ENCODE data around the gene GRIA2. TPM values are rescaled to one million over a fixed set of nuclear protein-coding genes. Genes with fewer than 3 reads are reported as not detected.
A peak's percentile ranks its signal among the peaks of the same experiment; 100 is the strongest.
"Not testable (repeated sequence)": the region's sequence is repeated elsewhere in the genome, so short reads cannot be mapped to it uniquely, and the experiment has no call there.

Gene GRIA2
- total RNA-seq: 1 to 10 TPM in 1 of 4 donors, under 1 TPM in 2, not detected in 1; 0.09 to 3.0 (median 0.15) TPM
- polyA plus RNA-seq: under 1 TPM in 1 of 3 donors, not detected in 2; 0.09 TPM
- long read RNA-seq, donor 1: 0 reads
- long read RNA-seq, donor 2: 0 reads

GRCh38 chr4:157220371-157220881 is at the start of gene GRIA2:
GRIA2 (plus strand) TSS chr4:157220728; CDS start chr4:157221043, 315 bp downstream.
- WGBS, 3 donors: 2 to 4% (median 2%) methylated on average over 29 to 57 of the region's 57 CpGs
- Histone ChIP-seq H3K27me3 (ENCODE audit: insufficient read depth in 3 of 3, low read length in 2 of 3) (peaks cover 4 to 63% (median 16%) of the 10 kb centered on the region in 3 donors), H3K36me3 (ENCODE audit: insufficient read depth in 1 of 2, low read depth in 1 of 2) (no peaks in the 10 kb centered on the region), H3K9me3 (no peaks in the 10 kb centered on the region), H3K4me1 (peaks cover 13% of the 10 kb centered on the region), H3K27ac (no peak within 1 kb of the TSS), H3K4me3 (peak within 1 kb of the TSS; percentile 43)
- ATAC-seq: peak; percentile 54 to 83 (median 76)
- intact Hi-C loops (cut with DNase I): no loop called here
- TF ChIP-seq CTCF (IDR thresholded peaks at IDR 0.05): no peak
- DNase-seq: peak; percentile 51 to 58

GRCh38 chr4:157172011-157172410 is 48.5 kb upstream of the GRIA2 start:
- Histone ChIP-seq H3K4me3 (no peak overlapping the region), H3K36me3 (ENCODE audit: insufficient read depth in 1 of 2, low read depth in 1 of 2) (no peaks in the 10 kb centered on the region), H3K27ac (no peak overlapping the region), H3K4me1 (no peaks in the 10 kb centered on the region), H3K9me3 (no peaks in the 10 kb centered on the region), H3K27me3 (ENCODE audit: insufficient read depth in 3 of 3, low read length in 2 of 3) (no peaks in the 10 kb centered on the region)
- DNase-seq (no peak), ATAC-seq (no peak)
- intact Hi-C loops (cut with DNase I): no loop called here
- TF ChIP-seq CTCF (IDR thresholded peaks at IDR 0.05): no peak
- 37 to 43% (median 40%) methylated on average over 3 of the region's 3 CpGs for WGBS, 3 donors

- ATAC-seq; H3K27ac ChIP-seq; H3K36me3 ChIP-seq (ENCODE audit: insufficient read depth in 1 of 2, low read depth in 1 of 2); intact Hi-C loops (cut with DNase I); DNase-seq; H3K4me3 ChIP-seq; H3K4me1 ChIP-seq; H3K9me3 ChIP-seq; H3K27me3 ChIP-seq (ENCODE audit: insufficient read depth in 3 of 3, low read length in 2 of 3): not testable (repeated sequence)
- WGBS, 3 donors: 88 to 93% (median 89%) methylated on average over 10 to 14 of the region's 14 CpGs
Measured at GRCh38 chr4:157180268-157180667, 40.3 kb upstream of the GRIA2 start.

GRCh38 chr4:157184300-157184699 is 36.2 kb upstream of the GRIA2 start:
- no peak overlapping the region for H3K27ac ChIP-seq
- H3K36me3 ChIP-seq (ENCODE audit: insufficient read depth in 1 of 2, low read depth in 1 of 2): no peaks in the 10 kb centered on the region
- ATAC-seq: no peak
- no peak for DNase-seq
- TF ChIP-seq CTCF (IDR thresholded peaks at IDR 0.05): no peak
- WGBS, 3 donors: 88 to 97% (median 95%) methylated on average over 1 of the region's 1 CpG
- no peaks in the 10 kb centered on the region for H3K4me1 ChIP-seq
- intact Hi-C loops (cut with DNase I): no loop called here
- no peaks in the 10 kb centered on the region for H3K27me3 ChIP-seq (ENCODE audit: insufficient read depth in 3 of 3, low read length in 2 of 3)
- H3K9me3 ChIP-seq: peaks cover 4% of the 10 kb centered on the region
- H3K4me3 ChIP-seq: no peak overlapping the region

GRCh38 chr4:157185363-157185762 is 35.2 kb upstream of the GRIA2 start:
- intact Hi-C loops (cut with DNase I): no loop called here
- ATAC-seq (no peak), DNase-seq (no peak)
- H3K4me3 ChIP-seq: no peak overlapping the region
- peaks cover 4% of the 10 kb centered on the region for H3K9me3 ChIP-seq
- no peaks in the 10 kb centered on the region for H3K27me3 ChIP-seq (ENCODE audit: insufficient read depth in 3 of 3, low read length in 2 of 3)
- TF ChIP-seq CTCF (IDR thresholded peaks at IDR 0.05): no peak
- H3K4me1 ChIP-seq: no peaks in the 10 kb centered on the region
- H3K36me3 ChIP-seq (ENCODE audit: insufficient read depth in 1 of 2, low read depth in 1 of 2): no peaks in the 10 kb centered on the region
- H3K27ac ChIP-seq: no peak overlapping the region

Data from psoas muscle (tissue), 8 donors.